OCI-LY1 (cell line): ENCODE data around the gene PNPLA3.
"Not testable (repeated sequence)": the region's sequence is repeated elsewhere in the genome, so short reads cannot be mapped to it uniquely, and the experiment has no call there.

ENCODE experiments used
- EZH2 ChIP-seq: fragments of 200-600 bp; sonication (generic), shearing (Covaris generic); IDR thresholded peaks from 2 replicates; pipeline ENCODE4 v1.8.0; 2017; ENCODE audit warnings: borderline replicate concordance, mixed run types, mild to moderate bottlenecking, antibody characterized with exemption, low read length, moderate library complexity, mixed read lengths
- TF ChIP-seq, protein P1 (sequence below): fragments of 200-600 bp; sonication (generic), shearing (Covaris generic); IDR thresholded peaks from 2 replicates; pipeline ENCODE4 v1.5.1; 2017; ENCODE audit warnings: mild to moderate bottlenecking, antibody characterized with exemption, low read length, moderate library complexity, mixed read lengths

DNA sequence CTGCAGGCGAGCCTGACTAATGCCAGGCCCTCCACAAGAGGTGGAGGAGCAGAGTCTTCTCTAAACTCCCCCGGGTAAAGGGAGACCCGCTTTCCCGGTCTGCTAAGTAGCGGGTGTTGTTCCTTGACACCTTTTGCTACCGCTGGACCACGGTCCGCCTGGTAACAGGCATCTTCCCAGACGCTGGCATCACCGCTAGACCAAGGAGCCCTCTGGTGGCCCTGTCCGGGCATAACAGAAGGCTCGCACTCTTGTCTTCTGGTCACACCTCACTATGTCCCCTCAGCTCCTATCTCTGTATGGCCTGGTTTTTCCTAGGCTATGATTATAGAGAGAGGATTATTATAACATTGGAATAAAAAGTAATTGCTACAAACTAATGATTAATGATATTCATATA is 19.2 kb upstream of the PNPLA3 start:
- TF ChIP-seq, protein P1, sequence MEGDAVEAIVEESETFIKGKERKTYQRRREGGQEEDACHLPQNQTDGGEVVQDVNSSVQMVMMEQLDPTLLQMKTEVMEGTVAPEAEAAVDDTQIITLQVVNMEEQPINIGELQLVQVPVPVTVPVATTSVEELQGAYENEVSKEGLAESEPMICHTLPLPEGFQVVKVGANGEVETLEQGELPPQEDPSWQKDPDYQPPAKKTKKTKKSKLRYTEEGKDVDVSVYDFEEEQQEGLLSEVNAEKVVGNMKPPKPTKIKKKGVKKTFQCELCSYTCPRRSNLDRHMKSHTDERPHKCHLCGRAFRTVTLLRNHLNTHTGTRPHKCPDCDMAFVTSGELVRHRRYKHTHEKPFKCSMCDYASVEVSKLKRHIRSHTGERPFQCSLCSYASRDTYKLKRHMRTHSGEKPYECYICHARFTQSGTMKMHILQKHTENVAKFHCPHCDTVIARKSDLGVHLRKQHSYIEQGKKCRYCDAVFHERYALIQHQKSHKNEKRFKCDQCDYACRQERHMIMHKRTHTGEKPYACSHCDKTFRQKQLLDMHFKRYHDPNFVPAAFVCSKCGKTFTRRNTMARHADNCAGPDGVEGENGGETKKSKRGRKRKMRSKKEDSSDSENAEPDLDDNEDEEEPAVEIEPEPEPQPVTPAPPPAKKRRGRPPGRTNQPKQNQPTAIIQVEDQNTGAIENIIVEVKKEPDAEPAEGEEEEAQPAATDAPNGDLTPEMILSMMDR, result not testable (repeated sequence)
- not testable (repeated sequence) for TF ChIP-seq EZH2
